Hematopoietic multipotent progenitor cell (in vitro differentiated cells): ENCODE measurements around the gene HECTD4. TPM values are rescaled to one million over a fixed set of nuclear protein-coding genes. Genes with fewer than 3 reads are reported as not detected.
A peak's percentile ranks its signal among the peaks of the same experiment; 100 is the strongest.

Experiments
- DNase-seq, 3 donors: peaks; one replicate each; pipeline ENCODE4 v3.0.0-alpha.2; 2011 to 2015; ENCODE audit warnings: low read depth in 2 of 3, low spot score in 2 of 3
- total RNA-seq: library from RNA; depleted of rRNA; stranded (reverse); fragments of >200 nt; gene quantifications from one replicate; pipeline ENCODE4 v1.2.3, GENCODE V29; 2012

The HECTD4 gene
- total RNA-seq, 1 donor, result 39.0 TPM

- DNase-seq, result no peak
Observed at GRCh38 chr12:112185093-112185923, 196.9 kb downstream of the HECTD4 start.

- no peak for DNase-seq
Observed at GRCh38 chr12:112184056-112184887, 198.0 kb downstream of the HECTD4 start.

- DNase-seq, result no peak
Observed at GRCh38 chr12:112183141-112184021, 198.8 kb downstream of the HECTD4 start.

GRCh38 chr12:112182499-112182898 lies 199.7 kb downstream of the HECTD4 start:
- DNase-seq, result no peak

- DNase-seq, result no peak
Observed at GRCh38 chr12:112180422-112180821, 201.8 kb downstream of the HECTD4 start.

GRCh38 chr12:112179916-112180315 lies 202.3 kb downstream of the HECTD4 start:
- no peak for DNase-seq

GRCh38 chr12:112179341-112179740 lies 202.9 kb downstream of the HECTD4 start:
- no peak for DNase-seq

- no peak for DNase-seq
Observed at GRCh38 chr12:112178796-112179195, 203.4 kb downstream of the HECTD4 start.

GRCh38 chr12:112176321-112177010 lies 205.8 kb downstream of the HECTD4 start:
- DNase-seq, result no peak

- no peak for DNase-seq
Observed at GRCh38 chr12:112175361-112176155, 206.7 kb downstream of the HECTD4 start.

- DNase-seq, result no peak
Observed at GRCh38 chr12:112172556-112173324, 209.5 kb downstream of the HECTD4 start.

GRCh38 chr12:112170971-112171596 lies 211.1 kb downstream of the HECTD4 start:
- DNase-seq, result no peak

- DNase-seq, result peak in 1 of 3 donors; percentile 15
Observed at GRCh38 chr12:112170376-112170775, 211.9 kb downstream of the HECTD4 start.

GRCh38 chr12:112169966-112170365 lies 212.3 kb downstream of the HECTD4 start:
- DNase-seq, result no peak

- DNase-seq, result no peak
Observed at GRCh38 chr12:112169161-112169872, 212.9 kb downstream of the HECTD4 start.

- no peak for DNase-seq
Observed at GRCh38 chr12:112168561-112168971, 213.7 kb downstream of the HECTD4 start.

- no peak for DNase-seq
Observed at GRCh38 chr12:112167718-112168525, 214.3 kb downstream of the HECTD4 start.
